H9 (cell line): ENCODE results near the gene ACSL3. TPM values are rescaled to one million over a fixed set of nuclear protein-coding genes. Genes with fewer than 3 reads are reported as not detected.

Experiments used
- DNase-seq: peaks from one replicate; pipeline ENCODE4 v3.0.0-alpha.2; 2017
- H2AFZ ChIP-seq: one replicate; pipeline ENCODE4 v1.6.1; 2013; ENCODE audit warnings: mild to moderate bottlenecking, low read length, control low read depth, moderate library complexity
- H2AK5ac ChIP-seq: 2 replicates; pipeline ENCODE4 v1.6.1; 2013; ENCODE audit warnings: low read length, control low read depth, mixed read lengths; ENCODE audit not compliant: insufficient read length
- H2BK120ac ChIP-seq: one replicate; pipeline ENCODE4 v1.6.1; 2013; ENCODE audit warnings: low read depth, mild to moderate bottlenecking, low read length, control low read depth, inconsistent platforms; ENCODE audit not compliant: poor library complexity, severe bottlenecking
- H2BK12ac ChIP-seq: 2 replicates; pipeline ENCODE4 v1.6.1; 2013; ENCODE audit warnings: low read length, control low read depth, mixed read lengths, low read depth; ENCODE audit not compliant: insufficient read length
- H2BK15ac ChIP-seq: 2 replicates; pipeline ENCODE4 v1.6.1; 2013; ENCODE audit warnings: low read depth, low read length, control low read depth
- H2BK20ac ChIP-seq: one replicate; pipeline ENCODE4 v1.6.1; 2013; ENCODE audit warnings: low read depth, mild to moderate bottlenecking, low read length, control low read depth, inconsistent platforms; ENCODE audit not compliant: poor library complexity, severe bottlenecking
- H2BK5ac ChIP-seq: 2 replicates; pipeline ENCODE4 v1.6.1; 2013; ENCODE audit warnings: low read length, control low read depth, mixed read lengths; ENCODE audit not compliant: insufficient read length
- H3K14ac ChIP-seq: 2 replicates; pipeline ENCODE4 v1.6.1; 2013; ENCODE audit warnings: low read length, control low read depth; ENCODE audit not compliant: insufficient read depth
- H3K18ac ChIP-seq: 2 replicates; pipeline ENCODE4 v1.6.1; 2013; ENCODE audit warnings: low read depth, mild to moderate bottlenecking, mixed read lengths, low read length, control low read depth; ENCODE audit not compliant: insufficient read length
- H3K23ac ChIP-seq: 2 replicates; pipeline ENCODE4 v1.6.1; 2013; ENCODE audit warnings: low read length, control low read depth, mixed read lengths, low read depth; ENCODE audit not compliant: insufficient read length
- H3K23me2 ChIP-seq: 2 replicates; pipeline ENCODE4 v1.6.1; 2013; ENCODE audit warnings: low read depth, mild to moderate bottlenecking, mixed read lengths, low read length, control low read depth; ENCODE audit not compliant: insufficient read length, poor library complexity, severe bottlenecking
- H3K27ac ChIP-seq: 2 replicates; pipeline ENCODE4 v1.5.1; 2013; ENCODE audit warnings: low read length, control low read depth, mixed read lengths, low read depth; ENCODE audit not compliant: insufficient read length
- H3K27me3 ChIP-seq: 2 replicates; pipeline ENCODE4 v1.6.1; 2013; ENCODE audit warnings: low read length, control low read depth, inconsistent platforms; ENCODE audit not compliant: insufficient read depth
- H3K4ac ChIP-seq: 2 replicates; pipeline ENCODE4 v1.6.1; 2013; ENCODE audit warnings: low read depth, mild to moderate bottlenecking, control low read depth, inconsistent platforms, low read length, moderate library complexity
- H3K4me1 ChIP-seq: 2 replicates; pipeline ENCODE4 v1.6.1; 2013; ENCODE audit warnings: low read length, control low read depth, inconsistent platforms; ENCODE audit not compliant: insufficient read depth
- H3K4me2 ChIP-seq: 2 replicates; pipeline ENCODE4 v1.6.1; 2013; ENCODE audit warnings: low read length, control low read depth, mixed read lengths; ENCODE audit not compliant: insufficient read length, insufficient read depth
- H3K56ac ChIP-seq: 2 replicates; pipeline ENCODE4 v1.6.1; 2013; ENCODE audit warnings: low read depth, mild to moderate bottlenecking, mixed read lengths, low read length, control low read depth; ENCODE audit not compliant: insufficient read length
- H3K79me1 ChIP-seq: 2 replicates; pipeline ENCODE4 v1.6.1; 2013; ENCODE audit warnings: low read depth, mild to moderate bottlenecking, moderate library complexity, low read length, control low read depth, inconsistent platforms; ENCODE audit not compliant: insufficient read depth, poor library complexity, severe bottlenecking
- H3K79me2 ChIP-seq: 2 replicates; pipeline ENCODE4 v1.6.1; 2013; ENCODE audit warnings: low read length, control low read depth, inconsistent platforms; ENCODE audit not compliant: insufficient read depth
- H3K9ac ChIP-seq: 2 replicates; pipeline ENCODE4 v1.6.1; 2013; ENCODE audit warnings: low read length, control low read depth, mixed read lengths; ENCODE audit not compliant: insufficient read length; ENCODE audit errors: extremely low read depth
- H3K9me3 ChIP-seq: one replicate; pipeline ENCODE4 v1.6.1; 2013; ENCODE audit warnings: low read depth, low read length, inconsistent platforms; ENCODE audit not compliant: control insufficient read depth
- H3T11ph ChIP-seq: one replicate; pipeline ENCODE4 v1.6.1; 2013; ENCODE audit warnings: mild to moderate bottlenecking, low read length, control low read depth, inconsistent platforms
- H4K20me1 ChIP-seq: one replicate; pipeline ENCODE4 v1.6.1; 2013; ENCODE audit not compliant: control insufficient read depth, insufficient read length, insufficient read depth
- H4K5ac ChIP-seq: 2 replicates; pipeline ENCODE4 v1.6.1; 2013; ENCODE audit warnings: low read depth, mild to moderate bottlenecking, mixed read lengths, low read length, control low read depth; ENCODE audit not compliant: insufficient read length
- H4K8ac ChIP-seq: replicated peaks from 2 replicates; pipeline ENCODE4 v1.6.1; 2013; ENCODE audit warnings: low read length, control low read depth, mixed read lengths, low read depth; ENCODE audit not compliant: insufficient read length
- H4K91ac ChIP-seq: 2 replicates; pipeline ENCODE4 v1.6.1; 2013; ENCODE audit warnings: low read depth, mild to moderate bottlenecking, moderate library complexity, mixed read lengths, low read length, control low read depth; ENCODE audit not compliant: insufficient read length
- H3K27ac Mint-ChIP-seq, 3 experiments: 2 replicates in 2 of 3; 3 replicates in 1 of 3; pipeline ENCODE4 v1.8.0; 2020 to 2021; ENCODE audit warnings: mixed read lengths in 3 of 3, mild to moderate bottlenecking in 1 of 3, moderate library complexity in 1 of 3
- H3K27me3 Mint-ChIP-seq: 2 replicates; pipeline ENCODE4 v1.8.0; 2021; ENCODE audit warnings: low read depth, mild to moderate bottlenecking, moderate library complexity, mixed read lengths
- H3K36me3 Mint-ChIP-seq, 3 experiments: 2 replicates in 2 of 3; 3 replicates in 1 of 3; pipeline ENCODE4 v1.8.0; 2020 to 2021; ENCODE audit warnings: low read depth in 3 of 3, mixed read lengths in 3 of 3; ENCODE audit not compliant: insufficient read depth in 1 of 3
- H3K4me1 Mint-ChIP-seq, 2 experiments: 2 replicates each; pipeline ENCODE4 v1.8.0; 2020; ENCODE audit warnings: mixed read lengths in 2 of 2
- H3K4me3 Mint-ChIP-seq, 2 experiments: 2 replicates in 1 of 2; 3 replicates in 1 of 2; pipeline ENCODE4 v1.8.0; 2020 to 2021; ENCODE audit warnings: mild to moderate bottlenecking in 2 of 2, mixed read lengths in 2 of 2, moderate library complexity in 1 of 2
- H3K9me3 Mint-ChIP-seq, 2 experiments: 2 replicates in 1 of 2; 3 replicates in 1 of 2; pipeline ENCODE4 v1.8.0; 2020; ENCODE audit warnings: mild to moderate bottlenecking in 2 of 2, mixed read lengths in 2 of 2, moderate library complexity in 1 of 2
- WGBS: extraction: QIAGEN DNeasy Blood & Tissue Kit; methylation state at CpG from one replicate; pipeline ENCODE4 v1.1.7; 2013; ENCODE audit warnings: missing lambda C conversion rate, low lambda C conversion rate, mixed read lengths; ENCODE audit not compliant: insufficient read length; ENCODE audit errors: extremely low coverage; 5-methylcytosine and 5-hydroxymethylcytosine counted together
- total RNA-seq: library from RNA; stranded (reverse); gene quantifications from 2 replicates; pipeline ENCODE4 v1.2.1, GENCODE V29; 2021
- TF ChIP-seq, protein P1 (sequence below): fragments of 200-600 bp; sonication (generic); conservative IDR thresholded peaks from 3 replicates; pipeline ENCODE4 v1.8.0; 2021; ENCODE audit warnings: antibody characterized with exemption, mild to moderate bottlenecking

Gene ACSL3
- total RNA-seq, 1 experiment from 2014 or later: 60.9 TPM

DNA sequence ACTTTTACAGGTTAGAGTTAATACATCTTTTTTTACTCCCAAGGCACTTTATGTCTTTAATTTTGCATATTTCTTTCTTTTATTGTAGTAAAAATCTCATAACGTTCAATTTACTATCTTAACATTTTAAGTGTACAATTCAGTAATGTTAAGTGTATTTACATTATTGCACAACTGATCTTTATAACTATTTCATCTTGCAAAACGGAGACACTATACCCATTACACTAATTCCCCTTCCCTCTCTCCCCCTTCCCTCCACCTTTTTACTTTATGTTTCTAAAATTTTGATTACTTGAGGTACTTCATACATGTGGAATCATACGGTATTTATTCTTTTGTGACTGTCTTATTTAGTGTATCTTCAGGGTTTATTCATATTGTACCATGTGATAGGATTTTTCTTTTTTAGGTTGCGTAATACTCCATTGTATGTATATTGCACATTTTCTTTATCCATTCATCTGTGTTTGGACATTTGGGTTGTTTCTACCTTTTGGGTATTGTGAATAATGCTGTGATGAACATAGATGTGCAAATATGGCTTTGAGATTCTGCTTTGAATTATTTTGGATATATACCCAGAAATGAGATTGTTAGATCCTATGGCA lies 75.0 kb downstream of the ACSL3 start:
- no peak overlapping the region for H2BK20ac ChIP-seq
- TF ChIP-seq, protein P1, sequence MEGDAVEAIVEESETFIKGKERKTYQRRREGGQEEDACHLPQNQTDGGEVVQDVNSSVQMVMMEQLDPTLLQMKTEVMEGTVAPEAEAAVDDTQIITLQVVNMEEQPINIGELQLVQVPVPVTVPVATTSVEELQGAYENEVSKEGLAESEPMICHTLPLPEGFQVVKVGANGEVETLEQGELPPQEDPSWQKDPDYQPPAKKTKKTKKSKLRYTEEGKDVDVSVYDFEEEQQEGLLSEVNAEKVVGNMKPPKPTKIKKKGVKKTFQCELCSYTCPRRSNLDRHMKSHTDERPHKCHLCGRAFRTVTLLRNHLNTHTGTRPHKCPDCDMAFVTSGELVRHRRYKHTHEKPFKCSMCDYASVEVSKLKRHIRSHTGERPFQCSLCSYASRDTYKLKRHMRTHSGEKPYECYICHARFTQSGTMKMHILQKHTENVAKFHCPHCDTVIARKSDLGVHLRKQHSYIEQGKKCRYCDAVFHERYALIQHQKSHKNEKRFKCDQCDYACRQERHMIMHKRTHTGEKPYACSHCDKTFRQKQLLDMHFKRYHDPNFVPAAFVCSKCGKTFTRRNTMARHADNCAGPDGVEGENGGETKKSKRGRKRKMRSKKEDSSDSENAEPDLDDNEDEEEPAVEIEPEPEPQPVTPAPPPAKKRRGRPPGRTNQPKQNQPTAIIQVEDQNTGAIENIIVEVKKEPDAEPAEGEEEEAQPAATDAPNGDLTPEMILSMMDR: no peak
- no peaks in the 10 kb centered on the region for H3K9me3 ChIP-seq
- no peak overlapping the region for H3K27ac ChIP-seq
- WGBS: 100% methylated on average over 1 of the region's 4 CpGs
- no peak overlapping the region for H2BK12ac ChIP-seq
- no peaks in the 10 kb centered on the region; the same call in 1 of the 2 replicates for H3K79me2 ChIP-seq
- no peak overlapping the region for H2BK120ac ChIP-seq
- H3K27me3 ChIP-seq: no peaks in the 10 kb centered on the region
- no peak overlapping the region for H4K5ac ChIP-seq
- H3K14ac ChIP-seq: no peak overlapping the region
- no peak overlapping the region for H4K91ac ChIP-seq
- H3K23ac ChIP-seq: no peak overlapping the region
- H3K27ac Mint-ChIP-seq: no peak overlapping the region
- no peak for DNase-seq
- no peak overlapping the region for H3T11ph ChIP-seq
- H2BK5ac ChIP-seq: no peak overlapping the region
- H4K20me1 ChIP-seq: no peaks in the 10 kb centered on the region
- peaks cover 50 to 55% (median 52%) of the 10 kb centered on the region in 3 experiments for H3K36me3 Mint-ChIP-seq
- H3K4me1 ChIP-seq: no peaks in the 10 kb centered on the region
- no peaks in the 10 kb centered on the region for H3K23me2 ChIP-seq
- no peak overlapping the region for H3K9ac ChIP-seq
- no peak overlapping the region for H3K4me3 Mint-ChIP-seq
- H2BK15ac ChIP-seq: no peak overlapping the region
- peaks cover 4% of the 10 kb centered on the region in 2 experiments; a peak in 3 of 4 replicates for H3K4me1 Mint-ChIP-seq
- H3K79me1 ChIP-seq: no peaks in the 10 kb centered on the region
- H3K27me3 Mint-ChIP-seq: no peaks in the 10 kb centered on the region
- H2AFZ ChIP-seq: no peak overlapping the region
- no peak overlapping the region for H2AK5ac ChIP-seq
- no peak overlapping the region for H3K4me2 ChIP-seq
- H3K4ac ChIP-seq: no peak overlapping the region
- H3K56ac ChIP-seq: no peak overlapping the region
- peaks cover 7 to 12% of the 10 kb centered on the region in 2 experiments; a peak in 4 of 5 replicates for H3K9me3 Mint-ChIP-seq
- H4K8ac ChIP-seq: no peak overlapping the region
- H3K18ac ChIP-seq: no peak overlapping the region
